Nephron (organoid): ENCODE data around the gene ATG12.
"Not testable (repeated sequence)": the region's sequence is repeated elsewhere in the genome, so short reads cannot be mapped to it uniquely, and the experiment has no call there.

ENCODE experiments used
- H3K27ac Mint-ChIP-seq, 3 experiments: 2 replicates each; pipeline ENCODE4 v1.8.0; 2020; ENCODE audit warnings: mixed read lengths in 3 of 3, mild to moderate bottlenecking in 2 of 3, moderate library complexity in 1 of 3
- H3K27me3 Mint-ChIP-seq: 2 replicates; pipeline ENCODE4 v1.8.0; 2021; ENCODE audit warnings: low read depth, mild to moderate bottlenecking, moderate library complexity, mixed read lengths
- H3K36me3 Mint-ChIP-seq: 2 replicates; pipeline ENCODE4 v1.8.0; 2020; ENCODE audit warnings: low read depth, mixed read lengths
- H3K4me1 Mint-ChIP-seq: 2 replicates; pipeline ENCODE4 v1.8.0; 2020; ENCODE audit warnings: mixed read lengths
- H3K4me3 Mint-ChIP-seq, 3 experiments: 2 replicates each; pipeline ENCODE4 v1.8.0; 2020; ENCODE audit warnings: mild to moderate bottlenecking in 3 of 3, mixed read lengths in 3 of 3, moderate library complexity in 2 of 3
- H3K9me3 Mint-ChIP-seq: 2 replicates; pipeline ENCODE4 v1.8.0; 2020; ENCODE audit warnings: mixed read lengths
- CTCF ChIP-seq, 3 experiments: fragments of 200-600 bp; sonication (generic); IDR thresholded peaks; one replicate each; pipeline ENCODE4 v1.5.0; 2021; ENCODE audit warnings: antibody characterized with exemption in 3 of 3; ENCODE audit not compliant: unreplicated experiment in 3 of 3

The ATG12 gene

GRCh38 chr5:115838885-115839518, 2.4 kb downstream of the ATG12 start:
- no peaks in the 10 kb centered on the region for H3K27me3 Mint-ChIP-seq
- H3K36me3 Mint-ChIP-seq: peaks cover 30% of the 10 kb centered on the region
- H3K27ac Mint-ChIP-seq: peak overlapping the region; percentile 65 to 100 (median 74)
- no peaks in the 10 kb centered on the region for H3K9me3 Mint-ChIP-seq
- peak; percentile 37 to 64 (median 63) for TF ChIP-seq CTCF (IDR thresholded peaks at IDR 0.05; ENCODE audit: unreplicated experiment in 3 of 3)
- H3K4me1 Mint-ChIP-seq: peaks cover 42% of the 10 kb centered on the region
- peak overlapping the region; percentile 98 to 99 (median 99) for H3K4me3 Mint-ChIP-seq

- H3K27me3 Mint-ChIP-seq: no peaks in the 10 kb centered on the region
- no peaks in the 10 kb centered on the region for H3K9me3 Mint-ChIP-seq
- H3K4me1 Mint-ChIP-seq: peaks cover 21% of the 10 kb centered on the region
- peaks cover 46% of the 10 kb centered on the region for H3K36me3 Mint-ChIP-seq
- no peak overlapping the region for H3K27ac Mint-ChIP-seq
- no peak for TF ChIP-seq CTCF (IDR thresholded peaks at IDR 0.05; ENCODE audit: unreplicated experiment in 3 of 3)
- no peak overlapping the region for H3K4me3 Mint-ChIP-seq
Measured at GRCh38 chr5:115835481-115835880, 5.9 kb downstream of the ATG12 start.

GRCh38 chr5:115831163-115831768, 10.1 kb downstream of the ATG12 start:
- Mint-ChIP-seq H3K36me3 (peaks cover 62% of the 10 kb centered on the region), H3K9me3 (peaks cover 7% of the 10 kb centered on the region), H3K27ac (no peak overlapping the region), H3K4me1 (no peaks in the 10 kb centered on the region), H3K4me3 (no peak overlapping the region), H3K27me3 (no peaks in the 10 kb centered on the region)
- TF ChIP-seq CTCF (IDR thresholded peaks at IDR 0.05; ENCODE audit: unreplicated experiment in 3 of 3): peak; percentile 68 to 77 (median 73)

GRCh38 chr5:115829913-115830312, 11.5 kb downstream of the ATG12 start:
- no peak for TF ChIP-seq CTCF (IDR thresholded peaks at IDR 0.05; ENCODE audit: unreplicated experiment in 3 of 3)
- H3K9me3 Mint-ChIP-seq: peaks cover 18% of the 10 kb centered on the region
- H3K36me3 Mint-ChIP-seq: peaks cover 55% of the 10 kb centered on the region

GRCh38 chr5:115825948-115826347, 15.4 kb downstream of the ATG12 start:
- peaks cover 36% of the 10 kb centered on the region for H3K36me3 Mint-ChIP-seq
- no peak overlapping the region for H3K27ac Mint-ChIP-seq
- peaks cover 30% of the 10 kb centered on the region for H3K9me3 Mint-ChIP-seq
- H3K4me1 Mint-ChIP-seq: no peaks in the 10 kb centered on the region
- H3K27me3 Mint-ChIP-seq: no peaks in the 10 kb centered on the region
- TF ChIP-seq CTCF (IDR thresholded peaks at IDR 0.05; ENCODE audit: unreplicated experiment in 3 of 3): no peak
- no peak overlapping the region for H3K4me3 Mint-ChIP-seq

More at GRCh38 chr5:115829913-115830312, 11.5 kb downstream of the ATG12 start:
- Mint-ChIP-seq H3K4me3 (no peak overlapping the region), H3K27me3 (no peaks in the 10 kb centered on the region), H3K27ac (no peak overlapping the region), H3K4me1 (no peaks in the 10 kb centered on the region)

GRCh38 chr5:115824983-115825382, 16.4 kb downstream of the ATG12 start:
- not testable (repeated sequence) for H3K4me3 Mint-ChIP-seq, H3K4me1 Mint-ChIP-seq, H3K27me3 Mint-ChIP-seq, H3K27ac Mint-ChIP-seq
- Mint-ChIP-seq H3K9me3 (peaks cover 30% of the 10 kb centered on the region), H3K36me3 (peaks cover 35% of the 10 kb centered on the region)
